ENCODE data around the gene KIAA1549.

DNA sequence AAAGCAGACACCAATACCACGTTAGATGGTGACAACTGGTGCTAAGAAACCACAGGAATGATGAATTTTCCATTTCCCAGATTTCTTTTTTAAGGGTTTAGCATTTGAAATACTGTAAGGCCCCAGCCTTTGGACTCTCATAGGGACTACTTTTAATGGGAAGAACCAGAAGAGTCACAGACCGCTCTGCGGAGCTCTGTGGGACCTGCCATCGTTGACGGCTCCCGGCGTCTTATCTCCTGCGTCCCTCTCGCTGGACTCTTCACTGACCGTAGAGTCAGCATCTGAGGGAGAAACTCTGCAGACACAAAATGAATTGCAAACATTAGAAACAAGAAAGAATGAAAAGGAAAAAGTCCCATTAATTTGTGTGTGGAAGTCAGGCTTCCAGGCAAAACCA, 101.8 kb downstream of the KIAA1549 start:
- no peak for TF ChIP-seq POLR2A (IDR thresholded peaks at IDR 0.05)
- TF ChIP-seq, protein P1, sequence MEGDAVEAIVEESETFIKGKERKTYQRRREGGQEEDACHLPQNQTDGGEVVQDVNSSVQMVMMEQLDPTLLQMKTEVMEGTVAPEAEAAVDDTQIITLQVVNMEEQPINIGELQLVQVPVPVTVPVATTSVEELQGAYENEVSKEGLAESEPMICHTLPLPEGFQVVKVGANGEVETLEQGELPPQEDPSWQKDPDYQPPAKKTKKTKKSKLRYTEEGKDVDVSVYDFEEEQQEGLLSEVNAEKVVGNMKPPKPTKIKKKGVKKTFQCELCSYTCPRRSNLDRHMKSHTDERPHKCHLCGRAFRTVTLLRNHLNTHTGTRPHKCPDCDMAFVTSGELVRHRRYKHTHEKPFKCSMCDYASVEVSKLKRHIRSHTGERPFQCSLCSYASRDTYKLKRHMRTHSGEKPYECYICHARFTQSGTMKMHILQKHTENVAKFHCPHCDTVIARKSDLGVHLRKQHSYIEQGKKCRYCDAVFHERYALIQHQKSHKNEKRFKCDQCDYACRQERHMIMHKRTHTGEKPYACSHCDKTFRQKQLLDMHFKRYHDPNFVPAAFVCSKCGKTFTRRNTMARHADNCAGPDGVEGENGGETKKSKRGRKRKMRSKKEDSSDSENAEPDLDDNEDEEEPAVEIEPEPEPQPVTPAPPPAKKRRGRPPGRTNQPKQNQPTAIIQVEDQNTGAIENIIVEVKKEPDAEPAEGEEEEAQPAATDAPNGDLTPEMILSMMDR (IDR thresholded peaks at IDR 0.05), result no peak

Data from gastroesophageal sphincter (tissue), 3 donors.